ENCODE measurements around the gene TK2. TPM values are rescaled to one million over a fixed set of nuclear protein-coding genes. Genes with fewer than 3 reads are reported as not detected.

Gene TK2
- total and polyA plus RNA-seq, 11 donors: 9.4 to 29.4 (median 17.3) TPM

DNA sequence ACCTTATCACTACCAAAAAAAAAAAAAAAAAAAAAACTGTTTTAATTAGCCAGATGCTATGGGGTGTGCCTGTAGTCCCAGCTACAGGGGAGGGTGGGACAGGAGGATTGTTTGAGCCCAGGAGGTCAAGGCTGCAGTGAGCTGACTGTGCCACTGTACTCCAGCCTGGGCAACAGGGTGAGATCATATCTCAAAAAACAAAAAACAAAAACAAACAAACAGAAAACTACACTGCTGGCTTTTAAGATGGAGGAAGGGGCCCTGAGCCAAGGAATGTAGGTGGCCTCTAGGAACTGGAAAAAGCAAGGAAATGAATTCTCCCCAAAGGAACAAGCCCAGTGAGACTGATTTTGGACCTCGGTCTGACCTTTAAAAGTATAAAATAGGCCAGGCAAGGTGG, 61.4 kb downstream of the TK2 start:
- peaks cover 0 to 5% (median 0%) of the 10 kb centered on the region in 12 donors for H3K9me3 ChIP-seq
- intact Hi-C loops (cut with DNase I): loop anchor here in 1 of 10 donors (10.0 kb wide), 1 partner anchor 66 kb away; the partner anchor contains the start of genes CKLF and TK2

GRCh38 chr16:66487580-66488275, 62.2 kb downstream of the TK2 start:
- no peak overlapping the region for H3K4me3 ChIP-seq
- H3K27ac ChIP-seq: peak overlapping the region in 2 of 12 donors; percentile 29 to 62
- H3K27me3 ChIP-seq: no peaks in the 10 kb centered on the region
- peaks cover 0 to 35% (median 10%) of the 10 kb centered on the region in 12 donors for H3K4me1 ChIP-seq
- TF ChIP-seq POLR2A (IDR thresholded peaks at IDR 0.05) (no peak), CTCF (IDR thresholded peaks at IDR 0.05) (no peak)
- WGBS, 4 donors: 77 to 91% (median 90%) methylated on average over 4 to 5 of the region's 5 CpGs
- intact Hi-C loops (cut with DNase I): loop anchor here in 1 of 10 donors (10.0 kb wide), 1 partner anchor 67 kb away; the partner anchor contains the start of genes CKLF and TK2
- H3K36me3 ChIP-seq: no peaks in the 10 kb centered on the region
- DNase-seq (no peak), ATAC-seq (no peak)
- H3K9me3 ChIP-seq: peaks cover 0 to 5% (median 0%) of the 10 kb centered on the region in 12 donors

More for the DNA sequence above, 61.4 kb downstream of the TK2 start:
- Histone ChIP-seq H3K4me3 (no peak overlapping the region), H3K27me3 (no peaks in the 10 kb centered on the region), H3K4me1 (peaks cover 0 to 30% (median 10%) of the 10 kb centered on the region in 12 donors), H3K27ac (no peak overlapping the region), H3K36me3 (no peaks in the 10 kb centered on the region)
- no peak for DNase-seq
- ATAC-seq: no peak
- TF ChIP-seq CTCF (IDR thresholded peaks at IDR 0.05) (no peak), POLR2A (IDR thresholded peaks at IDR 0.05) (no peak)
- 91 to 94% (median 92%) methylated on average over 1 of the region's 1 CpG for WGBS, 4 donors

DNA sequence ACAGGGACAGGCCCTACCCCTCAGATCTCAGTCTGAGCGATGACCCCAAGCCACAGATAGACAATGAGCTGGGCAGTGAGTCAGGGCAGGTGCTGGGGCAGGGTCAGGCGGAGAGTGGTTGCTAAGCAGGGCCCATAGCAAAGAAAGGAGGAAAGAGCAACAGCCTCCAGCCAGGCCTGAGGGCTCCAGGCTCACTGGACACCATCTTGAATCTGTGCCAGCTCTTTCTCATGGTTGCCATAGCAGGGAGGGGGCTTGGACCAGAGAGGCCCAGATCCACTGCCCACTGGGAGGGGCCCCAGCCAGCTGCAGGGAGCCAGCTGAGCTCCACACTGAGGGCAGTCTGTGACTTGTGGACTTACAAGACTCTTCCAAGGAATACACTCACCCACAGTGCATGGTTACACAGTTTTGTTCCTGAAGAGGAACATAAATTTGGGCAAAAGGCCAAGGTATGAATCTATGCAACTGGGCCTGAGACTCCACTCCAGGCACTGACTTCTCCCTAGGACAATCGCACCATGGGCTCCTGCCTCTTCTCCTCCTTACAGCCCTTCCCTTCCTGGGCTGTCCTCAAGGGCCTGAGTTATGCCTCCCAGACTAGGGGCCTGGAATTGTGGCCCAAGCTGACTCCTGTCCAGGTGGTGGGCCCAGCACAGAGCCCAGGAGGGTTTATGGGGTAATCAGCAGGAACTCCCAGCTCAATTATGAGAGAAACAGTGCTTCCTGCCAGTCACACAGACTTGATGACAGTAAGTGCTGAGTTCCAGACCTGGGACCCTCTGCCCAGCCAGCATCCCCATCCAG, 62.9 kb downstream of the TK2 start:
- peaks cover 0 to 5% (median 0%) of the 10 kb centered on the region in 12 donors for H3K9me3 ChIP-seq
- peak; percentile 34 to 53 (median 34) for ATAC-seq
- H3K27me3 ChIP-seq: no peaks in the 10 kb centered on the region
- peak in 2 of 5 donors; percentile 24 to 62 for DNase-seq
- intact Hi-C loops (cut with DNase I): loop anchor here in 1 of 10 donors (10.0 kb wide), 1 partner anchor 68 kb away; the partner anchor contains the start of genes CKLF and TK2
- peaks cover 0 to 35% (median 10%) of the 10 kb centered on the region in 12 donors for H3K4me1 ChIP-seq
- H3K36me3 ChIP-seq: no peaks in the 10 kb centered on the region
- 67 to 81% (median 76%) methylated on average over 2 to 3 of the region's 3 CpGs for WGBS, 4 donors
- TF ChIP-seq CTCF (IDR thresholded peaks at IDR 0.05) (no peak), POLR2A (IDR thresholded peaks at IDR 0.05) (no peak)
- H3K27ac ChIP-seq: peak overlapping the region in 3 of 12 donors; percentile 29 to 62 (median 47)
- no peak overlapping the region for H3K4me3 ChIP-seq

Measured in heart left ventricle (tissue), 16 donors.